Activated CD8-positive, alpha-beta T cell treated with anti-CD3 and anti-CD28 coated beads for 36 hours (primary cell): ENCODE measurements around the gene ZNF821. TPM values are rescaled to one million over a fixed set of nuclear protein-coding genes. Genes with fewer than 3 reads are reported as not detected.
"Not testable (repeated sequence)": the region's sequence is repeated elsewhere in the genome, so short reads cannot be mapped to it uniquely, and the experiment has no call there.

Source experiments
- ATAC-seq: fragments of 200-7000 bp; cut with Tn5 transposase; one replicate; pipeline ENCODE4 v1.10.0; 2021; ENCODE audit warnings: mild to moderate bottlenecking, moderate library complexity
- CTCF ChIA-PET: fragments of 350-600 bp; sonication (Branson Sonifier 250); formaldehyde crosslinking; loops from one replicate; lab custom pipeline; 2021; ENCODE audit warnings: antibody characterized with exemption; lab: Charles Lee
- POLR2A ChIA-PET: fragments of 350-600 bp; sonication (Branson Sonifier 250); formaldehyde crosslinking; loops from one replicate; lab custom pipeline; 2021; ENCODE audit warnings: antibody characterized with exemption; lab: Charles Lee
- DNase-seq: peaks from one replicate; pipeline ENCODE4 v3.0.0-alpha.2; 2020
- H3K27ac Mint-ChIP-seq: one replicate; pipeline ENCODE4 v1.8.0; 2021; ENCODE audit warnings: mild to moderate bottlenecking, mixed read lengths
- H3K27me3 Mint-ChIP-seq: one replicate; pipeline ENCODE4 v1.8.0; 2021; ENCODE audit warnings: mixed read lengths
- H3K36me3 Mint-ChIP-seq: one replicate; pipeline ENCODE4 v1.8.0; 2021; ENCODE audit warnings: low read depth, mixed read lengths
- H3K4me1 Mint-ChIP-seq: one replicate; pipeline ENCODE4 v1.8.0; 2021; ENCODE audit warnings: low read depth, mixed read lengths
- H3K4me3 Mint-ChIP-seq: one replicate; pipeline ENCODE4 v1.8.0; 2021; ENCODE audit warnings: mild to moderate bottlenecking, moderate library complexity, mixed read lengths
- H3K9me3 Mint-ChIP-seq: one replicate; pipeline ENCODE4 v1.8.0; 2021; ENCODE audit warnings: mixed read lengths
- CTCF ChIP-seq: fragments of 200-600 bp; IDR thresholded peaks from one replicate; pipeline ENCODE4 v1.8.0; 2022; ENCODE audit warnings: antibody characterized with exemption, mild to moderate bottlenecking
- intact Hi-C: fragments of 100-400 bp; cut with micrococcal nuclease; formaldehyde crosslinking; loops from one replicate; pipeline ENCODE4 v1.10.0; 2022
- total RNA-seq, 2 experiments: library from RNA; stranded (reverse); gene quantifications; one replicate each; pipeline ENCODE4 v1.2.3, GENCODE V29; 2021

Gene ZNF821
- total RNA-seq, 2 experiments from 2014 or later = 5.6 to 6.2 TPM

DNA sequence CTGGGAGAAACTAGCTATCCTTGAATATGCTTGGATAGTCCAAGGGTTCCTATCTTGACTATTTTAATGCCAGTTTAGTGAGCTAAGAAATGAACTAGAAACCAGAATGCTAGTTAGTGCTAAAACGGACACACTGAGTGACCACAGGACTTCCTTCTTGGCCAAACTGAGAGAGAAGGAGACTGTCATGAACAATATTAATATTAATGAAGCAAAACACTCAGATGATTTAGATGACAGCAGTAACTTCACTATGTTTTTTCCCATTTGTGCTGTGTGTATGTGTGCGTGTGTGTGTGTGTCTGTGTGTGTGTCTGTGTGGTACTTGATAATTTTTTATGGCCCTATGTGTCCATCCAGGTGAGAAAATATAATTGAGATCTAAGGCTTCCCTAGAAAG is 40.4 kb downstream of the ZNF821 start:
- intact Hi-C loops = no loop called here
- Mint-ChIP-seq H3K27ac (no peak overlapping the region), H3K9me3 (no peaks in the 10 kb centered on the region), H3K36me3 (peaks cover 7% of the 10 kb centered on the region), H3K4me1 (peaks cover 35% of the 10 kb centered on the region), H3K4me3 (no peak overlapping the region), H3K27me3 (no peaks in the 10 kb centered on the region)
- TF ChIP-seq CTCF = no peak
- POLR2A ChIA-PET = interaction anchor here (0.6 to 1.9 kb wide), 4 partner anchors 11 to 53 kb away, joined by 3 to 7 read pairs (median 3); partner anchors contain the start of gene AP1G1
- CTCF ChIA-PET = interaction anchor here (1.6 kb wide), 2 partner anchors 38 to 39 kb away, joined by 4 to 7 read pairs; no protein-coding TSS in a partner anchor
- ATAC-seq (no peak), DNase-seq (no peak)

DNA sequence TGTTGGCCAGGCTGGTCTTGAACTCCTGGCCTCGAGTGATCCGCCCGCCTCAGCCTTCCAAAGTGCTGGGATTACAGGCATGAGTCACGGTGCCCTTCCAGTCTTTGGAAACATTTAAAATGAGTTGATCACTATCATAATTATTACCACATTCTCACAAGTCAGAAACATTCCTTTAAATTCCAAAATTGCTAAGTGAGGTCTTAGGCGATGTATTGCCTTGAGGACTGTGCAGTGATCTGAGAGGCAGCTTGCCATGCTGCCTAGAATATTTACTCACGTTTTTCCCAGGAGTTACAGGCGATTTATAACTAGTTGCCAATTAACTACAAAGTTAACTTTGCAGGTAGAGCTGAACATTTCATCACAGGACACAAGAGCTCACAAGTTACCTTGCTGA is 43.9 kb downstream of the ZNF821 start:
- Mint-ChIP-seq H3K4me1 (peaks cover 16% of the 10 kb centered on the region), H3K36me3 (no peaks in the 10 kb centered on the region), H3K9me3 (no peaks in the 10 kb centered on the region), H3K27me3 (no peaks in the 10 kb centered on the region), H3K4me3 (no peak overlapping the region), H3K27ac (no peak overlapping the region)
- ChIA-PET CTCF (interaction anchor here (1.2 kb wide), 1 partner anchor 42 kb away, joined by 4 read pairs; no protein-coding TSS in a partner anchor), POLR2A (no interaction called here)
- intact Hi-C loops = no loop called here
- DNase-seq = no peak
- no peak for ATAC-seq
- TF ChIP-seq CTCF = no peak

DNA sequence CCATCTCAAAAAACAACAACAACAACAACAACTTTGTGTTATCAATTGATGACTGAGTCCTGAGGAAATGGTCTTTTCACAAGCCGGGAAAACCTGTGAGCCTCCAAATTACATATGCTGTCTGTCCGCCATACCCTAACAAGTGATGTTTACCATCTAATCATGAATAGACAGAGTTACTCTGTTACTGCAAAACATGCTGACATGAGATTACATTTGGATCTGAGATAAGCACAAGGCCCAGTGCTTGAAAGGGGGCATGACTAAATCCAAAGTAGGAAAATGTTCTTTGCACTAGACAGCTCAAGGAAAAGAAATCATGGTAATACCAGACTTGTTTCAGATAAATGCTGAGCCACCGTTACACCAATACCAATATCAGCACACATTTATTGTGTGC is 46.8 kb downstream of the ZNF821 start:
- H3K4me1 Mint-ChIP-seq = peaks cover 7% of the 10 kb centered on the region
- H3K36me3 Mint-ChIP-seq = no peaks in the 10 kb centered on the region
- no peak for TF ChIP-seq CTCF
- POLR2A ChIA-PET = no interaction called here
- H3K27ac Mint-ChIP-seq = no peak overlapping the region
- intact Hi-C loops = no loop called here
- CTCF ChIA-PET = no interaction called here
- ATAC-seq (no peak), DNase-seq (no peak)
- H3K27me3 Mint-ChIP-seq = no peaks in the 10 kb centered on the region
- no peaks in the 10 kb centered on the region for H3K9me3 Mint-ChIP-seq
- no peak overlapping the region for H3K4me3 Mint-ChIP-seq

- H3K27me3 Mint-ChIP-seq = no peaks in the 10 kb centered on the region
- ATAC-seq (no peak), DNase-seq (no peak)
- TF ChIP-seq CTCF = no peak
- POLR2A ChIA-PET = no interaction called here
- H3K36me3 Mint-ChIP-seq = no peaks in the 10 kb centered on the region
- H3K27ac Mint-ChIP-seq = no peak overlapping the region
- no peak overlapping the region for H3K4me3 Mint-ChIP-seq
- H3K4me1 Mint-ChIP-seq = peaks cover 4% of the 10 kb centered on the region
- intact Hi-C loops = no loop called here
- CTCF ChIA-PET = no interaction called here
- H3K9me3 Mint-ChIP-seq = no peaks in the 10 kb centered on the region
Measured at GRCh38 chr16:71834291-71834690, 49.7 kb downstream of the ZNF821 start.

DNA sequence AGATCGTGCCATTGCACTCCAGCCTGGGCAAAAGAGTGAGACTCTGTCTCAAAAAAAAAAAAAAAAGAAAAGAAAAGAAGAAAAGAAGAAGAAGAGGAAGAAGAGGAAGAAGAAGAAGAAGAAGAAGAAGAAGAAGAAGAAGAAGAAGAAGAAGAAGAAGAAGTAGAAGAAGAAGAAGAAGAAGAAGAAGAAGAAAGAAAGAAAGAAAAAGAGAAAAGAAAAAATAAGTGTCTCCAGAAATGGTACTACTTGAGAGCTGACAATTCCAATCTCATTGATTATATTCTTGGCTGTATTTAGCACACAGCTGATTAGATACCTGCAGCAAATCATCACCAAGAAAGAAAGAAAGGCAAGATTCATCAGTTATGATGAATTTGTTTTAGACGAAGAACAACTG is 51.9 kb downstream of the ZNF821 start:
- H3K36me3 Mint-ChIP-seq, H3K4me3 Mint-ChIP-seq, intact Hi-C loops, H3K27ac Mint-ChIP-seq, ATAC-seq, DNase-seq, H3K27me3 Mint-ChIP-seq, CTCF ChIA-PET, H3K4me1 Mint-ChIP-seq, H3K9me3 Mint-ChIP-seq: not testable (repeated sequence)
- POLR2A ChIA-PET = interaction anchor here (1.1 kb wide), 1 partner anchor 11 kb away, joined by 3 read pairs; no protein-coding TSS in a partner anchor

- H3K36me3 Mint-ChIP-seq, H3K27ac Mint-ChIP-seq, intact Hi-C loops, H3K9me3 Mint-ChIP-seq, H3K4me1 Mint-ChIP-seq, H3K4me3 Mint-ChIP-seq, DNase-seq, H3K27me3 Mint-ChIP-seq, ATAC-seq: not testable (repeated sequence)
- ChIA-PET POLR2A (interaction anchor here (0.7 to 1.1 kb wide), 2 partner anchors 12 to 19 kb away, joined by 3 read pairs; no protein-coding TSS in a partner anchor), CTCF (interaction anchor here (1.3 kb wide), 1 partner anchor 130 kb away, joined by 4 read pairs; no protein-coding TSS in a partner anchor)
Measured at GRCh38 chr16:71831698-71832097, 52.3 kb downstream of the ZNF821 start.
